Fibroblast of skin of scalp (primary cell): ENCODE data around the gene PPP3R2. TPM values are rescaled to one million over a fixed set of nuclear protein-coding genes. Genes with fewer than 3 reads are reported as not detected.

Source experiments
- DNase-seq: peaks from one replicate; pipeline ENCODE4 v3.0.0-alpha.2; 2013
- polyA plus RNA-seq, 2 experiments: library from polyadenylated mRNA; unstranded; fragments of 120-200 nt; gene quantifications; one replicate each; pipeline ENCODE4 v1.2.1, GENCODE V29; 2013; ENCODE audit not compliant: insufficient read length in 2 of 2

The PPP3R2 gene, protein sequence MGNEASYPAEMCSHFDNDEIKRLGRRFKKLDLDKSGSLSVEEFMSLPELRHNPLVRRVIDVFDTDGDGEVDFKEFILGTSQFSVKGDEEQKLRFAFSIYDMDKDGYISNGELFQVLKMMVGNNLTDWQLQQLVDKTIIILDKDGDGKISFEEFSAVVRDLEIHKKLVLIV
- polyA plus RNA-seq (2013, experiment 1 of 2; ENCODE audit: insufficient read length) = not detected
- polyA plus RNA-seq (2013, experiment 2 of 2; ENCODE audit: insufficient read length) = not detected

- DNase-seq = no peak
Measured at GRCh38 chr9:101594796-101595195, at the start of gene PPP3R2. TSS of gene PPP3R2 (minus strand) at chr9:101594969. CDS start at chr9:101594921, 48 bp downstream.

- no peak for DNase-seq
Measured at GRCh38 chr9:101639785-101640665, 45.3 kb upstream of the PPP3R2 start.

DNA sequence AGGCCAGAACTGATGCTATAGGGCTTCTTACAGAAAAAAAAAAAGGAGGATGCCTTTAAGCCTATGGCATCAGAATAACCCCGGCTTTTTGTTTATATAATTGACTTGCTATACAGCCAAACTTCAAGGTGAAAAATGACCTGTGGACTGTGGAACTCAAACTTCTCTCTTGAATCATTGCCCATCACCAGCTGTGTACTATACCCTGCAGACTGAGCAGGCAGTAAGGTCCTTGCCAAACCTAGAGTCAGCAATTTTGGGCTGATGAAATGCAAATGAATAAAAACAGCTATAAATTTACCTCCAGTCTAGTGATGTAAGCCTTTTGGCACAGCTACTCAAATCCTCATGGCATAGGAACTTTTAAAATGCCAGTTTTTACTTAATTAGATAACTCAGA lies 44.5 kb upstream of the PPP3R2 start:
- DNase-seq = no peak

DNA sequence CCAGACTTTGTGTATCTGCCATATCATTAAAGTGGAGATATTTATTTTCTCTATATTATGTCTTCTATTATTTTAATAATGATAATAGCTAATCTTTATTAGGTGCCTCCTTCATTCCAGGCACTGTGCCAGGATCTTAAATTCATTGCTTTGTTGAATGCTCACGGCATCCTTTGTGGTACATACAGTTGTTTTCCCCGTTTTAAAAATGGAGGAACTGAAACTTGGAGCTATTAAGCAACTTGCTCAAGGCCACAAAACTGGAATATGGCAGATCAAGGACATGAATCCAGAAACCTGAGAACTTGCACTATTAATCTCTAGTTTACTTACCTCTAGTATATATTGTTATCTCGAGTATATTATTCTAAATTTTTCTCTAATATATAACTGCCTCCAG lies 41.5 kb upstream of the PPP3R2 start:
- DNase-seq = no peak

- DNase-seq = no peak
Measured at GRCh38 chr9:101635473-101635872, 40.7 kb upstream of the PPP3R2 start.

DNA sequence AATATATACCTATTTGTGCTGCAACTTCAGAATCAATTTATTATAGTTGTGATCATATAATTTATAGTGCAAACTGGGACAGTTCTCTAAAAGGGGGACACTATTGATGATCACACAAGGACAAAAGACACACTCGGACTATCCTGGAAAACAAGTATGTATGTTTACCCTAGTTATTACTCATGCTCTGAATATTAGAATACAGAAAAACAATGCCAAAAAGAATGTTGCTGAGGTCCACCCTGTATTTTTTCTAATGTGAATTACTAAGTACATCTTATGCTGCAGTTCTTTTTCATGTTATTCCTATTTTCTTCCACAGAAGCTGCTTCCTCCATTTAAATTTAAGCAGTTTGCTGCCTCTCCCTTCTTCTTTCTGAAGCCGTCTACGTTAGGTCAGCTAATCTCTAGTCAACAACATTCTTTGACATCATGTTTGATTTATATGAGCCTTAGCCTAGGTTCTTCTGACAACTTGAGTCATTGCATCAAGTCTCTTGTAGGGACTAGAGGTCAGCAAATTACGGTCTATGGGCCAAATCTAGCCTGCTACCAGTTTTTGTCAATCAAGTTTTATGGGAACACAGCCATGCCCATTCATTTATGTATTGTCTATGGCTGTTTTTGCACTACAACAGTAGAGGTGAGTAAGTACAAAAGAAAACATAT lies 40.1 kb upstream of the PPP3R2 start:
- no peak for DNase-seq

DNA sequence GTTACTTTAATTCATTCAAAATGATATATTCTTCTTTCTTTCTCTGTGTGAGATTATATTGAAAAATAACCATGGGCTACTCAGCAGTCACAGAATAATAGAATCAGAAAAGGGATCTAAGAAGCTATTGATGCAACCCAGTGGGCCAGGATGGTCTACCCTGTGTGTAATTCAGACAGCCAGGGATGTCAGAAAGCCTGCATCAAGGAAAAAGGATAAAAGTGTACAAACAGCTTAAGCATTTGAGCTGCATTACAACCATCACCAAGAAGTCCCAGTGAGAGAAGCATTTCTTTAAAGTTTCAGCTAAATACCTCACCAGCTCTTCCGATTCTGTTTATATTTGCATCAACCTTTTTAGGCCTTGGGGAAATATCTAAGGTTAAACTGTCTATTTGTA lies 37.8 kb upstream of the PPP3R2 start:
- DNase-seq = no peak

DNA sequence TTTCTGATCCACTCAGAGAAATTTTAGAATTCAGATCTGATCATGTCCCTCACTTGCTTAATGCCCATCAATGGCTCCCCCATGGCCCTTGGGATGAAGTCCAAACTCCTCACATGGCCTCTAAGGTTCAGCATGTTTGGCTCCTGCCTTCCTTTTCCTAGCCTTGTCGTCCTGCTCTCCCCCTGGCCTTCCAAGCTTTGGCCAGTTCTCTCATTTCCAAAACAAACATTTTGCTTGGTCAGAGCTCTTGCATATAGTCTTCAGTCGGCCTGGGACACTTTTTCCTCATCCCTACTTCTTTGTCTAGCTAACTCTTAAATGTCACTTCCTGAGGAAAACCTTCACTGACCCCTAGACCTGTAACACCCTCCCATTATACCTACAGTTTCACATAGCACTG lies 37.1 kb upstream of the PPP3R2 start:
- DNase-seq = no peak

- no peak for DNase-seq
Measured at GRCh38 chr9:101629636-101630035, 34.9 kb upstream of the PPP3R2 start.

DNA sequence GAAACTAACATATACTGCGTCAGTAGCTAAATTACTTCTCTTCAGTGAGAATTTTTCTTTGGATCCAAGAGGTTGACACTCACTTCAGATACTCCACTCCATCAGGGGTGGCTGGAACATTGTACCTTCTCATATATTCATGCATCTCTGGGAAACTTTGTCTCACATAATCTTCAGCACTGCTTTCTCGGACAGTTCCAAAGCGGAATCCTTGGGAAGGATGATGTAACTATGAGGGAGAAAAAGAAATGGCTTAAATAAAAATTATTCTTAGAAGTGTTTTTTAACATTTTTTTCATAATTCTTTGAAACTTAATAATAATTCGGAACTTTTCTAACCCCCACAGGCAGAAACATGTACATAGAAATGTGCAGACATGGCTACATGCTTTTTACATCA lies 33.4 kb upstream of the PPP3R2 start:
- DNase-seq = peak; percentile 41

DNA sequence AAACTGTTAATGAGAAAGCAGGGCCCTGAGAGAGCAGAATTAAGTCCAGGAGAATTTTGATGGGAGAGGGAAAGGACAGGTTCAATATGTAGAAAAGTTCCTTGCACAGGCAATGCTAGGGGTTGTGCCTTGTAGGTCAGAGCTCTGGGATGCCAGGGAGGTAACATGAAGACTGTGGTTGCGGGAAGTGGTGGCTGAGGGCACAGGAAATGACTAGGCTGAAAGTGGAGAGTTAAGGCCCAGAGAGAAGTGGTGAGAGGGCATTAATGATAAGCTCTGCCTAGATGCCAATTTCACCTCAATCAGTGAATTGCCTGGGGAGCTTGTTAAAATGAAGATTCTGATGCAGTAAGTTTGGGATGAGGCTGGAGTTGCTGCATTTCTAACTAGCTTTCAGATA lies 31.5 kb upstream of the PPP3R2 start:
- no peak for DNase-seq

DNA sequence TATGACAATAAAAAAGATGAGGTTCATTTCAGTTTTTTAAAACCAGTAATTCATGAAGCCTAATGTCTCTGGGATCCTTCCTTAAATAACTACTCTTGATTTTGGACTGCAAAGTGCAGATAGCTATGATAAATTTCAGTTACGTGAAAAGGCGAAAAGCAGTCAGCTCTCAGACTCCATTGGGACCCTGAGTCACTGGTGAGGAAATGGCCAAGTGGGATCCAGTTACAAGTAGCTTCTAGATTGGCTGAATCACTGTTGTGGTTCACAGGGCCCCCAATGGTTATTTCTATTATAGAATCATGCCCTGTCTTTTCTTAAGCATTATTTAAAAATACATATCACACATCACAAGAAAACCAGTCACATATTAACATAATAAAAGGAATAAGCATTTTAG lies 31.1 kb upstream of the PPP3R2 start:
- DNase-seq = peak; percentile 22

DNA sequence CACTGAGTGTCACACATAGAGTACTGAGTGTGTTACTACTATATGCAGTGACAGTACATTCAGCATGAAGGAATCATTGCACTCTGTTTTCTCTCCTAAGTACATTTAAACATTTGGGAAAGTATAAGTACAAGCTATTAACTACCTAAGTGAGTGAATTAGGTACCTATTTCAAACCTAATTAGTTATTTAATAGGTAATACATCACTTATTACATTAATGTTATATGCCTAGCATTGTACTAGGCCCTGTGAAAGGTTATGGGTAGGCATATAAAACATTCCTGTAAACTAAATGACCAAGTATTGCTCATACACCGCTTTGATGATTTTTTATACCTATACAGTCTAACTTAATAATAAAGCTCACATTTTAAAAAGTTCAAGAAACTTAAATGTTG lies 25.7 kb upstream of the PPP3R2 start:
- no peak for DNase-seq

GRCh38 chr9:101618698-101619097 lies 23.9 kb upstream of the PPP3R2 start:
- DNase-seq = peak; percentile 7

GRCh38 chr9:101605547-101605946 lies 10.8 kb upstream of the PPP3R2 start:
- DNase-seq = no peak

- DNase-seq = no peak
Measured at GRCh38 chr9:101604296-101604695, 9.5 kb upstream of the PPP3R2 start.

GRCh38 chr9:101601904-101602765 lies 7.4 kb upstream of the PPP3R2 start:
- peak; percentile 55 for DNase-seq

GRCh38 chr9:101593345-101593744 lies 1.4 kb downstream of the PPP3R2 start:
- DNase-seq = no peak

GRCh38 chr9:101592788-101593187 lies 2.0 kb downstream of the PPP3R2 start:
- DNase-seq = no peak

DNA sequence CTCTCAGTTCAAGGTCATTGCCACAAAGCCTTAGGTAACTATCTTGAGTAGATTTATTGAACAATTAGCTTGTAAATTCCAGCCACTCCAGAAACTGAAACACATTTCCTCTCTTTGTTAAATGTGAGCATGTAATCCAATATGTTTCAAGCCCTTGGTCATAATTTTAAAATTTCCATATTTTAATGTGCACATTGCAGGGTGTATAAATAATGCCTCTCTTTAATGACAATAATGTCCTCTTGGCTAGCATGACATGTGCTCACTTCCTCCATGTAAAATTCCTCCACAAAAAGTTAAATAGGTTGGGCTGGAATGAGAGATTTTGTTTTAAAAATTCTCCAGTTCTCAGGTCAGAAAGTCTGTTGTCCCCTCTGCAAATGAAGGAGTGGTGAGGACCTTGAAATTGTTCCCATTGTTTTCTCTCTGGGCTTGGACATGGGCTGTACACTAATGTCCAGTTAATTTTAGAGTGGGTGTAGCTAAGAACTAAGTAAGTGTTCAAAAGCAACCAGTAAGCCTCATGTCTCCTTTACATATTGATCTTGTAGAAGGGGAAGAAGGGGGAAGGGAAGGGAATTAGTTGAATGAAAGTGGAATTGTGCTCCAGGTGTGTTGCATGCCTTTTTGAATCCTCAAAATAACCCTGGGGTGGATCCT lies 2.9 kb downstream of the PPP3R2 start:
- no peak for DNase-seq

GRCh38 chr9:101590901-101591300 lies 3.9 kb downstream of the PPP3R2 start:
- no peak for DNase-seq

- peak; percentile 71 for DNase-seq
Measured at GRCh38 chr9:101590074-101590473, 4.7 kb downstream of the PPP3R2 start.
